ENCODE data around the gene INSYN2B.

DNA sequence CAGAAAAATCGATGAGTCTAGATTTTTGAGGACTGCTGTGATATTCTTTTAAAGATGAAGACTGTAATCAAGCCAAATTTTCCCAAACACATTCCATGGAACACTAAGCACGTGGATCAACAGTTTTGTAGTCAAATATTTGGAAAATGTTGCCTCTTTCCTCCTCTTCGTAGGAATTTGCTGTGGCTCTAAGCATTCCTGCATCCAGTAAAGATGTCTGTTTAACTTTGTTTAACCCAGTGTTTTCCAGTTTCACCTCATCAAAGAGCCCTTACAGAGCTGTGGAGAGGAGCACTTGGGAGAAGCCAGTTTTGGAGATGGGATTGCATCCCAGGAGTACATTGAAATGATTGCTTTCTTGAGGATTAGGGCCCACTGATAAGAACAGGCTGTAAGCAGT lies 58.9 kb downstream of the INSYN2B start:
- TF ChIP-seq, protein P1, sequence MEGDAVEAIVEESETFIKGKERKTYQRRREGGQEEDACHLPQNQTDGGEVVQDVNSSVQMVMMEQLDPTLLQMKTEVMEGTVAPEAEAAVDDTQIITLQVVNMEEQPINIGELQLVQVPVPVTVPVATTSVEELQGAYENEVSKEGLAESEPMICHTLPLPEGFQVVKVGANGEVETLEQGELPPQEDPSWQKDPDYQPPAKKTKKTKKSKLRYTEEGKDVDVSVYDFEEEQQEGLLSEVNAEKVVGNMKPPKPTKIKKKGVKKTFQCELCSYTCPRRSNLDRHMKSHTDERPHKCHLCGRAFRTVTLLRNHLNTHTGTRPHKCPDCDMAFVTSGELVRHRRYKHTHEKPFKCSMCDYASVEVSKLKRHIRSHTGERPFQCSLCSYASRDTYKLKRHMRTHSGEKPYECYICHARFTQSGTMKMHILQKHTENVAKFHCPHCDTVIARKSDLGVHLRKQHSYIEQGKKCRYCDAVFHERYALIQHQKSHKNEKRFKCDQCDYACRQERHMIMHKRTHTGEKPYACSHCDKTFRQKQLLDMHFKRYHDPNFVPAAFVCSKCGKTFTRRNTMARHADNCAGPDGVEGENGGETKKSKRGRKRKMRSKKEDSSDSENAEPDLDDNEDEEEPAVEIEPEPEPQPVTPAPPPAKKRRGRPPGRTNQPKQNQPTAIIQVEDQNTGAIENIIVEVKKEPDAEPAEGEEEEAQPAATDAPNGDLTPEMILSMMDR (IDR thresholded peaks at IDR 0.05): no peak
- TF ChIP-seq POLR2AphosphoS5 (IDR thresholded peaks at IDR 0.05; ENCODE audit: insufficient read depth in 1 of 2, low read depth in 1 of 2): no peak
